GM23248 (cell line): ENCODE data around the gene HSPA5. TPM values are rescaled to one million over a fixed set of nuclear protein-coding genes. Genes with fewer than 3 reads are reported as not detected.
"Not testable (repeated sequence)": the region's sequence is repeated elsewhere in the genome, so short reads cannot be mapped to it uniquely, and the experiment has no call there.

Source experiments
- DNase-seq: peaks from one replicate; pipeline ENCODE4 v3.0.0-alpha.2; 2015
- H2AFZ ChIP-seq: fragments of 200-600 bp; sonication (generic); 2 replicates; pipeline ENCODE4 v1.6.1; 2016; ENCODE audit warnings: antibody characterized with exemption
- H3F3A ChIP-seq: fragments of 200-600 bp; sonication (generic); 2 replicates; pipeline ENCODE4 v1.6.1; 2016; ENCODE audit warnings: mild to moderate bottlenecking, antibody characterized with exemption, mixed run types; ENCODE audit not compliant: insufficient read depth
- H3K27ac ChIP-seq: fragments of 200-600 bp; sonication (generic); 2 replicates; pipeline ENCODE4 v1.5.1; 2016; ENCODE audit warnings: mild to moderate bottlenecking
- H3K27me3 ChIP-seq: fragments of 200-600 bp; sonication (generic); replicated peaks from 2 replicates; pipeline ENCODE4 v1.6.1; 2016; ENCODE audit warnings: mild to moderate bottlenecking; ENCODE audit not compliant: insufficient read depth
- H3K36me3 ChIP-seq: fragments of 200-600 bp; sonication (generic); 2 replicates; pipeline ENCODE4 v1.6.1; 2016; ENCODE audit warnings: low read depth, mild to moderate bottlenecking
- H3K4me1 ChIP-seq: fragments of 200-600 bp; sonication (generic); 2 replicates; pipeline ENCODE4 v1.6.1; 2016; ENCODE audit warnings: mild to moderate bottlenecking; ENCODE audit not compliant: insufficient read depth
- H3K4me2 ChIP-seq: fragments of 200-600 bp; sonication (generic); one replicate; pipeline ENCODE4 v1.6.1; 2016; ENCODE audit warnings: mild to moderate bottlenecking; ENCODE audit not compliant: unreplicated experiment
- H3K4me3 ChIP-seq: fragments of 200-600 bp; sonication (generic); 2 replicates; pipeline ENCODE4 v1.5.1; 2016; ENCODE audit warnings: mild to moderate bottlenecking
- H3K79me2 ChIP-seq: fragments of 200-600 bp; sonication (generic); 2 replicates; pipeline ENCODE4 v1.6.1; 2016; ENCODE audit warnings: mild to moderate bottlenecking; ENCODE audit not compliant: insufficient read depth
- H3K9ac ChIP-seq: fragments of 200-600 bp; sonication (generic); 2 replicates; pipeline ENCODE4 v1.6.1; 2016; ENCODE audit warnings: mild to moderate bottlenecking
- H3K9me2 ChIP-seq: fragments of 200-600 bp; sonication (generic); 2 replicates; pipeline ENCODE4 v1.6.1; 2016; ENCODE audit warnings: mixed run types, mild to moderate bottlenecking, moderate library complexity; ENCODE audit not compliant: insufficient read depth
- H3K9me3 ChIP-seq: fragments of 200-600 bp; sonication (generic); one replicate; pipeline ENCODE4 v1.6.1; 2017; ENCODE audit warnings: low read depth
- H4K20me1 ChIP-seq: fragments of 200-600 bp; sonication (generic); 2 replicates; pipeline ENCODE4 v1.6.0; 2016; ENCODE audit not compliant: insufficient read depth
- EZH2 ChIP-seq: fragments of 200-600 bp; sonication (generic); IDR thresholded peaks from 2 replicates; pipeline ENCODE4 v1.6.1; 2018; ENCODE audit warnings: antibody characterized with exemption, mild to moderate bottlenecking; ENCODE audit not compliant: insufficient read depth, poor library complexity, severe bottlenecking
- EZH2phosphoT487 ChIP-seq: fragments of 200-600 bp; sonication (generic); IDR thresholded peaks from 2 replicates; pipeline ENCODE4 v1.6.1; 2018; ENCODE audit warnings: antibody characterized with exemption, moderate library complexity, mild to moderate bottlenecking, low read depth; ENCODE audit not compliant: insufficient read depth
- WGBS, 2 experiments: methylation state at CpG; one replicate each; pipeline ENCODE4 v1.1.6; 2015 to 2017; ENCODE audit warnings: low lambda C conversion rate in 2 of 2, low coverage in 1 of 2; ENCODE audit errors: missing lambda C conversion rate in 2 of 2; 5-methylcytosine and 5-hydroxymethylcytosine counted together
- in situ Hi-C: fragments of 300-500 bp; cut with MboI; formaldehyde crosslinking; loops from 2 replicates; pipeline ENCODE4 v1.15.0; 2020
- polyA plus RNA-seq: library from polyadenylated mRNA; unstranded; fragments of >200 nt; fragmentation: Nextera tagmentation; extraction: Ambion mirVana; gene quantifications from 2 replicates; pipeline ENCODE4 v1.2.1, GENCODE V29; 2016
- total RNA-seq: library from RNA; depleted of rRNA; stranded (reverse); fragments of >200 nt; shearing (Covaris generic); gene quantifications from 2 replicates; pipeline ENCODE4 v1.2.3, GENCODE V29; 2014

The HSPA5 gene
- total and polyA plus RNA-seq, 2 experiments from 2014 or later: 76.5 to 481 TPM

GRCh38 chr9:125235804-125236519, 5.2 kb downstream of the HSPA5 start:
- peak overlapping the region; percentile 93 for H3K4me3 ChIP-seq
- DNase-seq: peak; percentile 12
- H3K79me2 ChIP-seq: peaks cover 63% of the 10 kb centered on the region
- no peaks in the 10 kb centered on the region for H3K9me2 ChIP-seq
- no peak for TF ChIP-seq EZH2
- no peak for TF ChIP-seq EZH2phosphoT487
- in situ Hi-C loops: no loop called here
- peaks cover 58% of the 10 kb centered on the region for H3K4me1 ChIP-seq
- H3F3A ChIP-seq: peaks cover 77% of the 10 kb centered on the region
- 30 to 31% methylated on average over 5 of the region's 5 CpGs for WGBS, 2 experiments
- peaks cover 43% of the 10 kb centered on the region for H4K20me1 ChIP-seq
- no peaks in the 10 kb centered on the region for H3K27me3 ChIP-seq
- H2AFZ ChIP-seq: no peak overlapping the region
- H3K4me2 ChIP-seq: peak overlapping the region; percentile 92
- peak overlapping the region; percentile 99 for H3K9ac ChIP-seq
- peaks cover 57% of the 10 kb centered on the region for H3K36me3 ChIP-seq
- peak overlapping the region; percentile 91 for H3K27ac ChIP-seq
- H3K9me3 ChIP-seq: no peaks in the 10 kb centered on the region

GRCh38 chr9:125234099-125234498, 7.0 kb downstream of the HSPA5 start:
- peak overlapping the region; percentile 14; the same call in 1 of the 2 replicates for H3K4me3 ChIP-seq
- peak overlapping the region; percentile 91 for H3K27ac ChIP-seq
- DNase-seq, in situ Hi-C loops, H3K9me3 ChIP-seq, H3K27me3 ChIP-seq, H2AFZ ChIP-seq, H3K9me2 ChIP-seq: not testable (repeated sequence)
- H3K4me1 ChIP-seq: peaks cover 54% of the 10 kb centered on the region
- H3K36me3 ChIP-seq: peaks cover 44% of the 10 kb centered on the region
- H3K4me2 ChIP-seq: peak overlapping the region; percentile 62
- peaks cover 32% of the 10 kb centered on the region for H4K20me1 ChIP-seq
- H3K79me2 ChIP-seq: peaks cover 44% of the 10 kb centered on the region
- H3F3A ChIP-seq: peaks cover 64% of the 10 kb centered on the region
- peak overlapping the region; percentile 56 for H3K9ac ChIP-seq
- 81% methylated on average over 8 of the region's 8 CpGs for WGBS, 2 experiments

- peak; percentile 99 for DNase-seq
- Histone ChIP-seq H3K4me2 (peak overlapping the region; percentile 62), H3K4me3 (peak overlapping the region; percentile 14; the same call in 1 of the 2 replicates), H3K79me2 (peaks cover 40% of the 10 kb centered on the region), H3K27me3 (no peaks in the 10 kb centered on the region), H2AFZ (no peak overlapping the region), H3K4me1 (peaks cover 50% of the 10 kb centered on the region), H4K20me1 (peaks cover 28% of the 10 kb centered on the region), H3K9ac (peak overlapping the region; percentile 56), H3K36me3 (peaks cover 40% of the 10 kb centered on the region), H3K27ac (peak overlapping the region; percentile 91), H3F3A (peaks cover 59% of the 10 kb centered on the region), H3K9me3 (no peaks in the 10 kb centered on the region), H3K9me2 (no peaks in the 10 kb centered on the region)
- in situ Hi-C loops: no loop called here
- TF ChIP-seq EZH2phosphoT487 (no peak), EZH2 (no peak)
- 0% methylated on average over 3 of the region's 3 CpGs for WGBS, 2 experiments
Observed at GRCh38 chr9:125233678-125234077, 7.5 kb downstream of the HSPA5 start.

- Histone ChIP-seq H3K9ac (no peak overlapping the region), H4K20me1 (no peaks in the 10 kb centered on the region), H2AFZ (no peak overlapping the region), H3K9me3 (no peaks in the 10 kb centered on the region), H3F3A (peaks cover 7% of the 10 kb centered on the region), H3K4me2 (no peak overlapping the region), H3K79me2 (no peaks in the 10 kb centered on the region), H3K9me2 (no peaks in the 10 kb centered on the region), H3K4me3 (no peak overlapping the region), H3K27ac (no peak overlapping the region), H3K27me3 (no peaks in the 10 kb centered on the region), H3K36me3 (peaks cover 6% of the 10 kb centered on the region; the same call in 1 of the 2 replicates), H3K4me1 (no peaks in the 10 kb centered on the region)
- DNase-seq: no peak
- in situ Hi-C loops: no loop called here
- TF ChIP-seq EZH2: no peak
- 87 to 95% methylated on average over 6 of the region's 6 CpGs for WGBS, 2 experiments
Observed at GRCh38 chr9:125227761-125228160, 13.4 kb downstream of the HSPA5 start.

- H4K20me1 ChIP-seq, H3K9ac ChIP-seq, H3K9me2 ChIP-seq, H2AFZ ChIP-seq, H3K27ac ChIP-seq, H3F3A ChIP-seq, H3K36me3 ChIP-seq, DNase-seq, H3K9me3 ChIP-seq, H3K4me2 ChIP-seq, H3K4me3 ChIP-seq, H3K4me1 ChIP-seq, H3K27me3 ChIP-seq, H3K79me2 ChIP-seq, in situ Hi-C loops: not testable (repeated sequence)
Observed at GRCh38 chr9:125224858-125225257, 16.3 kb downstream of the HSPA5 start.
